ENCODE data around the gene EFNA1. TPM values are rescaled to one million over a fixed set of nuclear protein-coding genes. Genes with fewer than 3 reads are reported as not detected.

EFNA1 gene
- total and polyA plus RNA-seq, 2 of the 13 experiments (the other 11 are each of a cell fraction or from before 2014, with no cell fraction given) = 81.8 to 874 TPM

GRCh38 chr1:155139895-155140629 lies 12.4 kb downstream of the EFNA1 start, which contains the start of gene DPM3 (continued):
- TF ChIP-seq E2F5 (CRISPR knock-in tag; conservative IDR thresholded peaks at IDR 0.05) (no peak), GATAD2A (CRISPR knock-in tag; IDR thresholded peaks at IDR 0.05) (0 out of 2 replicates have a peak, but pooled peaks have one; percentile 20), HNRNPH1 (optimal IDR thresholded peaks at IDR 0.05; ENCODE audit: low read depth, low read length) (no peak), PCBP1 (IDR thresholded peaks at IDR 0.05; ENCODE audit: borderline replicate concordance, low read depth, low read length) (0 out of 2 replicates have a peak, but pooled peaks have one; percentile 83), ZNF432 (CRISPR knock-in tag; IDR thresholded peaks at IDR 0.05; ENCODE audit: borderline replicate concordance) (no peak), ZNF563 (CRISPR knock-in tag; IDR thresholded peaks at IDR 0.05) (no peak), ZNF510 (CRISPR knock-in tag; IDR thresholded peaks at IDR 0.05; ENCODE audit: low read depth) (no peak), NFATC3 (CRISPR knock-in tag; IDR thresholded peaks at IDR 0.05) (no peak), ERF (CRISPR knock-in tag; IDR thresholded peaks at IDR 0.05) (peak; percentile 50), PLSCR1 (CRISPR knock-in tag; IDR thresholded peaks at IDR 0.05; ENCODE audit: borderline replicate concordance) (no peak), DRAP1 (CRISPR knock-in tag; IDR thresholded peaks at IDR 0.05) (peak; percentile 69; the same call in 1 of the 2 replicates), GMEB1 (CRISPR knock-in tag; IDR thresholded peaks at IDR 0.05; ENCODE audit: borderline replicate concordance) (peak; percentile 90), LBX2 (CRISPR knock-in tag; IDR thresholded peaks at IDR 0.05; ENCODE audit: borderline replicate concordance) (no peak), ZNF460 (CRISPR knock-in tag; IDR thresholded peaks at IDR 0.05; ENCODE audit: borderline replicate concordance) (no peak), SOX5 (CRISPR knock-in tag; IDR thresholded peaks at IDR 0.05; ENCODE audit: borderline replicate concordance) (no peak), ARID5B (CRISPR knock-in tag; IDR thresholded peaks at IDR 0.05) (0 out of 2 replicates have a peak, but pooled peaks have one; percentile 12), ZNF619 (CRISPR knock-in tag; IDR thresholded peaks at IDR 0.05) (peak; percentile 28; the same call in 1 of the 2 replicates), ZNF607 (CRISPR knock-in tag; IDR thresholded peaks at IDR 0.05; ENCODE audit: borderline replicate concordance) (peak; percentile 30; the same call in 1 of the 2 replicates), HDAC1 (CRISPR knock-in tag; IDR thresholded peaks at IDR 0.05) (peak; percentile 29; the same call in 1 of the 2 replicates), PHF21A (CRISPR knock-in tag; IDR thresholded peaks at IDR 0.05) (no peak), MYC (CRISPR knock-in tag; IDR thresholded peaks at IDR 0.05; ENCODE audit: borderline replicate concordance) (peak; percentile 10; the same call in 1 of the 2 replicates), TAF1 (CRISPR knock-in tag; IDR thresholded peaks at IDR 0.05) (peak; percentile 86)

Measured in HepG2 (cell line).